Measurements from ENCODE around the gene PIGU. TPM values are rescaled to one million over a fixed set of nuclear protein-coding genes. Genes with fewer than 3 reads are reported as not detected.
A peak's percentile ranks its signal among the peaks of the same experiment; 100 is the strongest.

PIGU gene
- total and polyA plus RNA-seq, 8 donors: 17.0 to 38.6 (median 30.3) TPM

DNA sequence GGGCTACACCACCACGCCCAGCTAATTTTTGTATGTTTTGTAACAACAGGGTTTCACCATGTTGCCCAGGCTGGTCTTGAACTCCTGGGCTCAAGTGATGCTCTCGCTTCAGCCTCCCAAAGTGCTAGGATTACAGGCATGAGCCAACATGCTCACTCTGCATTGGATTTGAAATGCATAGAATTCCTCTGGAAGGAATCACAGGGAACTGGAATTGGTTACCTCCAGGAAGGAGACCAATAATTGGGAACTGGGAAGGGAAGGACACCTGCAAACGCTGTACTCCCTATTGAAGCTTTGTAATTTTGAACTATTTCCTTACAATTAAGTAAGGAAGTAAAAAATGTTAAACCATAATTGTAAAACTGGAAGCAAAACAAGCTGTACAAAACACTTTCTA lies 14.9 kb upstream of the PIGU start:
- intact Hi-C loops (cut with DNase I): no loop called here
- DNase-seq (no peak), ATAC-seq (no peak)
- Histone ChIP-seq H3K27ac (no peak overlapping the region), H3K27me3 (no peaks in the 10 kb centered on the region), H3K36me3 (no peaks in the 10 kb centered on the region), H3K9me3 (no peaks in the 10 kb centered on the region), H3K4me3 (no peak overlapping the region), H3K4me1 (peaks cover 0 to 15% of the 10 kb centered on the region in 2 donors)
- TF ChIP-seq, protein P1, sequence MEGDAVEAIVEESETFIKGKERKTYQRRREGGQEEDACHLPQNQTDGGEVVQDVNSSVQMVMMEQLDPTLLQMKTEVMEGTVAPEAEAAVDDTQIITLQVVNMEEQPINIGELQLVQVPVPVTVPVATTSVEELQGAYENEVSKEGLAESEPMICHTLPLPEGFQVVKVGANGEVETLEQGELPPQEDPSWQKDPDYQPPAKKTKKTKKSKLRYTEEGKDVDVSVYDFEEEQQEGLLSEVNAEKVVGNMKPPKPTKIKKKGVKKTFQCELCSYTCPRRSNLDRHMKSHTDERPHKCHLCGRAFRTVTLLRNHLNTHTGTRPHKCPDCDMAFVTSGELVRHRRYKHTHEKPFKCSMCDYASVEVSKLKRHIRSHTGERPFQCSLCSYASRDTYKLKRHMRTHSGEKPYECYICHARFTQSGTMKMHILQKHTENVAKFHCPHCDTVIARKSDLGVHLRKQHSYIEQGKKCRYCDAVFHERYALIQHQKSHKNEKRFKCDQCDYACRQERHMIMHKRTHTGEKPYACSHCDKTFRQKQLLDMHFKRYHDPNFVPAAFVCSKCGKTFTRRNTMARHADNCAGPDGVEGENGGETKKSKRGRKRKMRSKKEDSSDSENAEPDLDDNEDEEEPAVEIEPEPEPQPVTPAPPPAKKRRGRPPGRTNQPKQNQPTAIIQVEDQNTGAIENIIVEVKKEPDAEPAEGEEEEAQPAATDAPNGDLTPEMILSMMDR (IDR thresholded peaks at IDR 0.05): no peak

- ATAC-seq: peak; percentile 30
- H3K27me3 ChIP-seq: no peaks in the 10 kb centered on the region
- DNase-seq: no peak
- H3K4me1 ChIP-seq: peaks cover 0 to 15% of the 10 kb centered on the region in 2 donors
- H3K27ac ChIP-seq: no peak overlapping the region
- no peaks in the 10 kb centered on the region for H3K36me3 ChIP-seq
- H3K4me3 ChIP-seq: no peak overlapping the region
- TF ChIP-seq, protein P1 (IDR thresholded peaks at IDR 0.05): no peak
- no peaks in the 10 kb centered on the region for H3K9me3 ChIP-seq
- intact Hi-C loops (cut with DNase I): no loop called here
These were observed 12.6 kb upstream of the PIGU start for GRCh38 chr20:34689486-34689885.

GRCh38 chr20:34683667-34684066 lies 6.8 kb upstream of the PIGU start:
- intact Hi-C loops (cut with DNase I): no loop called here
- Histone ChIP-seq H3K4me1 (peaks cover 0 to 22% of the 10 kb centered on the region in 2 donors), H3K4me3 (no peak overlapping the region), H3K27ac (no peak overlapping the region), H3K27me3 (no peaks in the 10 kb centered on the region), H3K36me3 (no peaks in the 10 kb centered on the region), H3K9me3 (no peaks in the 10 kb centered on the region)
- TF ChIP-seq, protein P1 (IDR thresholded peaks at IDR 0.05): no peak
- no peak for DNase-seq
- no peak for ATAC-seq

GRCh38 chr20:34680586-34681175 lies 3.8 kb upstream of the PIGU start:
- H3K4me3 ChIP-seq: no peak overlapping the region
- ATAC-seq (no peak), DNase-seq (no peak)
- H3K27me3 ChIP-seq: no peaks in the 10 kb centered on the region
- intact Hi-C loops (cut with DNase I): no loop called here
- no peaks in the 10 kb centered on the region for H3K9me3 ChIP-seq
- TF ChIP-seq, protein P1 (IDR thresholded peaks at IDR 0.05): no peak
- H3K36me3 ChIP-seq: no peaks in the 10 kb centered on the region
- peak overlapping the region in 1 of 2 donors; percentile 42 for H3K27ac ChIP-seq
- peaks cover 0 to 30% of the 10 kb centered on the region in 2 donors for H3K4me1 ChIP-seq

GRCh38 chr20:34675993-34676641 lies 775 bp downstream of the PIGU start:
- TF ChIP-seq, protein P1 (IDR thresholded peaks at IDR 0.05): no peak
- peak; percentile 1 for ATAC-seq
- peak overlapping the region; percentile 62 to 84 for H3K27ac ChIP-seq

More at GRCh38 chr20:34675993-34676641, 775 bp downstream of the PIGU start:
- no peak for DNase-seq
- intact Hi-C loops (cut with DNase I): no loop called here
- no peaks in the 10 kb centered on the region for H3K36me3 ChIP-seq
- H3K9me3 ChIP-seq: no peaks in the 10 kb centered on the region
- H3K4me3 ChIP-seq: peak overlapping the region; percentile 60 to 64
- H3K4me1 ChIP-seq: peaks cover 0 to 36% of the 10 kb centered on the region in 2 donors
- no peaks in the 10 kb centered on the region for H3K27me3 ChIP-seq
